ENCODE data around the gene SHISA6. TPM values are rescaled to one million over a fixed set of nuclear protein-coding genes. Genes with fewer than 3 reads are reported as not detected.

The SHISA6 gene
- total RNA-seq, 1 experiment from 2014 or later: 21.1 TPM

DNA sequence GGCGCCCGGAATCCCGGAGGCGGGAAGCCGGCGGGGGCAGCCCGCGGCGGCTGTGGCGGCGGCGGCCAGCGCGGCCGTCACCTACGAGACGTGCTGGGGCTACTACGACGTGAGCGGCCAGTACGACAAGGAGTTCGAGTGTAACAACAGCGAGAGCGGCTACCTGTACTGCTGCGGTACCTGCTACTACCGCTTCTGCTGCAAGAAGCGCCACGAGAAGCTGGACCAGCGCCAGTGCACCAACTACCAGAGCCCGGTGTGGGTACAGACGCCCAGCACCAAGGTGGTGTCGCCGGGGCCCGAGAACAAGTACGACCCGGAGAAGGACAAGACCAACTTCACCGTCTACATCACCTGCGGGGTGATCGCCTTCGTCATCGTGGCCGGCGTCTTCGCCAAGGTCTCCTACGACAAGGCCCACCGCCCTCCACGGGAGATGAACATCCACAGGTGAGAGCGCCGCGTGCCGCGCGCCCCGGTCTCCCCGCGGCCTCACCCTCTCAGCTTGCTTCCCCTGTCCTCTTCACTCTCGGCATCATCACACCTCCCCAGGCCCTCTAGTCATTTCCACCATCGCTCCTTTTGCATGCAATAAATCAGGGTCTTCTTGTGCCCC lies 706 bp downstream of the SHISA6 start:
- Histone ChIP-seq H3K4me3 (ENCODE audit: low read depth, low read length) (peak overlapping the region; percentile 29), H3K9me3 (no peaks in the 10 kb centered on the region), H3K4me1 (no peaks in the 10 kb centered on the region), H3K27me3 (replicated peaks; ENCODE audit: control insufficient read depth, insufficient read depth, low read length) (no peaks in the 10 kb centered on the region), H3K36me3 (ENCODE audit: control insufficient read depth, insufficient read depth, low read length) (no peaks in the 10 kb centered on the region)
- ChIA-PET POLR2A (no interaction called here), CTCF (no interaction called here)
- Mint-ChIP-seq H3K27ac (ENCODE audit: unreplicated experiment) (no peak overlapping the region), H3K4me1 (ENCODE audit: low read depth, unreplicated experiment) (no peaks in the 10 kb centered on the region), H3K4me3 (ENCODE audit: unreplicated experiment) (peak overlapping the region; percentile 70), H3K36me3 (ENCODE audit: insufficient read depth, unreplicated experiment) (peaks cover 31% of the 10 kb centered on the region), H3K27me3 (ENCODE audit: insufficient read depth, unreplicated experiment) (no peaks in the 10 kb centered on the region), H3K9me3 (ENCODE audit: unreplicated experiment) (no peaks in the 10 kb centered on the region)
- no TSS peak for BruUV-seq (replicated peaks)
- no peak for DNase-seq
- TF ChIP-seq, protein P1, sequence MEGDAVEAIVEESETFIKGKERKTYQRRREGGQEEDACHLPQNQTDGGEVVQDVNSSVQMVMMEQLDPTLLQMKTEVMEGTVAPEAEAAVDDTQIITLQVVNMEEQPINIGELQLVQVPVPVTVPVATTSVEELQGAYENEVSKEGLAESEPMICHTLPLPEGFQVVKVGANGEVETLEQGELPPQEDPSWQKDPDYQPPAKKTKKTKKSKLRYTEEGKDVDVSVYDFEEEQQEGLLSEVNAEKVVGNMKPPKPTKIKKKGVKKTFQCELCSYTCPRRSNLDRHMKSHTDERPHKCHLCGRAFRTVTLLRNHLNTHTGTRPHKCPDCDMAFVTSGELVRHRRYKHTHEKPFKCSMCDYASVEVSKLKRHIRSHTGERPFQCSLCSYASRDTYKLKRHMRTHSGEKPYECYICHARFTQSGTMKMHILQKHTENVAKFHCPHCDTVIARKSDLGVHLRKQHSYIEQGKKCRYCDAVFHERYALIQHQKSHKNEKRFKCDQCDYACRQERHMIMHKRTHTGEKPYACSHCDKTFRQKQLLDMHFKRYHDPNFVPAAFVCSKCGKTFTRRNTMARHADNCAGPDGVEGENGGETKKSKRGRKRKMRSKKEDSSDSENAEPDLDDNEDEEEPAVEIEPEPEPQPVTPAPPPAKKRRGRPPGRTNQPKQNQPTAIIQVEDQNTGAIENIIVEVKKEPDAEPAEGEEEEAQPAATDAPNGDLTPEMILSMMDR (IDR thresholded peaks at IDR 0.05; ENCODE audit: insufficient read depth in 1 of 2, low read depth in 1 of 2, low read length in 1 of 2, severe bottlenecking in 1 of 2, unreplicated experiment in 1 of 2): no peak
- intact Hi-C loops (cut with micrococcal nuclease; ENCODE audit: unreplicated experiment): loop anchor here (5.0 kb wide), 1 partner anchor 64 kb away; no protein-coding TSS in a partner anchor

DNA sequence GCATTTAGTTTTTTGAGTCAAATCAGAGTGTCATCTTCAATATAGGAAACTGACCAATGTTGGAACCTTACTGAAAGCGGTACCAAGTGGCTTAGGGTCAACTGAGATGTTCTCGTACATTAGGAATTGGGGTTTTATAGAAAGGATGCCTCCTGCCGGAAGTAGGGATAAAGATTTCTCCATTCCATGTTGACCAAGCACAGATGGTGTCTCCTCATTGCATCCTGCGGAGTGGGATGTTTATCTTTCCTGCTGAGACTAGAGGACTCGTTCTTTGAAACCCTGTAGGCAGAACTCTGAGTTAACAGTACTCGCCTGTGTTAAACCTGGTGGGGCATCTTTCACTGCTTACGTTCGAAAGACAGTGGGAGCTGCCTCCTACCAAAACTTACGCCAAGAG lies 1.4 kb downstream of the SHISA6 start:
- TF ChIP-seq, protein P1 (IDR thresholded peaks at IDR 0.05; ENCODE audit: insufficient read depth in 1 of 2, low read depth in 1 of 2, low read length in 1 of 2, severe bottlenecking in 1 of 2, unreplicated experiment in 1 of 2): no peak
- H3K9me3 Mint-ChIP-seq (ENCODE audit: unreplicated experiment): no peaks in the 10 kb centered on the region
- TSS peak; percentile 31 for BruUV-seq (replicated peaks)
- no peaks in the 10 kb centered on the region for H3K4me1 Mint-ChIP-seq (ENCODE audit: low read depth, unreplicated experiment)
- no peaks in the 10 kb centered on the region for H3K27me3 ChIP-seq (replicated peaks; ENCODE audit: control insufficient read depth, insufficient read depth, low read length)
- peaks cover 31% of the 10 kb centered on the region for H3K36me3 Mint-ChIP-seq (ENCODE audit: insufficient read depth, unreplicated experiment)
- POLR2A ChIA-PET: no interaction called here
- no peak overlapping the region for H3K27ac Mint-ChIP-seq (ENCODE audit: unreplicated experiment)
- H3K36me3 ChIP-seq (ENCODE audit: control insufficient read depth, insufficient read depth, low read length): no peaks in the 10 kb centered on the region
- H3K4me3 Mint-ChIP-seq (ENCODE audit: unreplicated experiment): peak overlapping the region; percentile 70
- CTCF ChIA-PET: no interaction called here
- no peaks in the 10 kb centered on the region for H3K27me3 Mint-ChIP-seq (ENCODE audit: insufficient read depth, unreplicated experiment)
- intact Hi-C loops (cut with micrococcal nuclease; ENCODE audit: unreplicated experiment): loop anchor here (5.0 kb wide), 1 partner anchor 65 kb away; no protein-coding TSS in a partner anchor
- peak overlapping the region; percentile 29 for H3K4me3 ChIP-seq (ENCODE audit: low read depth, low read length)
- no peaks in the 10 kb centered on the region for H3K9me3 ChIP-seq
- DNase-seq: no peak
- H3K4me1 ChIP-seq: no peaks in the 10 kb centered on the region

DNA sequence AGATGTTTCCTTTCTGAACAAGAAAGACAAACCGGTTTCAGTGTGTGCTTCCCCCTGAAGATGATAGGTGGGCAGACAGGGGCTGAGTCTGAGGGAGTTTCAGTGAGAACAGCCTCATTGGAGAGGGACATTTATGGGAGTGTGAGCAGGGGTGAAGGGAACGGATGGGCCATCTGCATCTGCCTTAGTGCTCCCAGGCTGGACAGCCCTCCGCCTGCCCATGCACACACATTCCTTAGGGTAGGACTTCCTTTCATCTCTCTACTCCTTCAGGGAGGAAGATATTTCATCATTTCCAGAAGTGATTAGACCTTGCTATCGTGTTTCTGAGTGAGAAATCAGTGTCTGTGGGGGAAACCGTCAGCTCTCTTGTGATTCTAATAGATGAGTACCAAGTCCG lies 3.8 kb downstream of the SHISA6 start:
- BruUV-seq (replicated peaks): no TSS peak
- intact Hi-C loops (cut with micrococcal nuclease; ENCODE audit: unreplicated experiment): loop anchor here (5.0 kb wide), 1 partner anchor 67 kb away; no protein-coding TSS in a partner anchor
- Histone ChIP-seq H3K27me3 (replicated peaks; ENCODE audit: control insufficient read depth, insufficient read depth, low read length) (no peaks in the 10 kb centered on the region), H3K36me3 (ENCODE audit: control insufficient read depth, insufficient read depth, low read length) (no peaks in the 10 kb centered on the region), H3K4me1 (no peaks in the 10 kb centered on the region), H3K4me3 (ENCODE audit: low read depth, low read length) (no peak overlapping the region), H3K9me3 (no peaks in the 10 kb centered on the region)
- Mint-ChIP-seq H3K27me3 (ENCODE audit: insufficient read depth, unreplicated experiment) (no peaks in the 10 kb centered on the region), H3K36me3 (ENCODE audit: insufficient read depth, unreplicated experiment) (peaks cover 33% of the 10 kb centered on the region), H3K4me1 (ENCODE audit: low read depth, unreplicated experiment) (no peaks in the 10 kb centered on the region), H3K27ac (ENCODE audit: unreplicated experiment) (no peak overlapping the region), H3K4me3 (ENCODE audit: unreplicated experiment) (peak overlapping the region; percentile 45), H3K9me3 (ENCODE audit: unreplicated experiment) (no peaks in the 10 kb centered on the region)
- no peak for DNase-seq
- ChIA-PET POLR2A (no interaction called here), CTCF (no interaction called here)
- TF ChIP-seq, protein P1 (IDR thresholded peaks at IDR 0.05; ENCODE audit: insufficient read depth in 1 of 2, low read depth in 1 of 2, low read length in 1 of 2, severe bottlenecking in 1 of 2, unreplicated experiment in 1 of 2): no peak
